ENCODE results near the gene PKHD1. TPM values are rescaled to one million over a fixed set of nuclear protein-coding genes. Genes with fewer than 3 reads are reported as not detected.

PKHD1 gene
- total and polyA plus RNA-seq, 2 of the 8 experiments (the other 6 are each of a cell fraction or from before 2014, with no cell fraction given): 0.06 to 0.09 TPM

GRCh38 chr6:52014391-52014790 lies 73.0 kb downstream of the PKHD1 start:
- Histone ChIP-seq H3K9me3 (ENCODE audit: insufficient read depth in 2 of 2, low read depth in 1 of 2, low read length in 1 of 2) (no peaks in the 10 kb centered on the region), H4K5ac (ENCODE audit: insufficient read length, low read depth, low read length) (no peak overlapping the region), H2BK120ac (replicated peaks; ENCODE audit: low read depth, low read length) (no peak overlapping the region), H3K9ac (replicated peaks in 1 of 4; ENCODE audit: extremely low read depth in 1 of 4, low read depth in 3 of 4, low read length in 3 of 4) (no peak overlapping the region), H4K91ac (replicated peaks; ENCODE audit: insufficient read length, low read length) (no peak overlapping the region), H3K56ac (replicated peaks; ENCODE audit: insufficient read length, low read depth, low read length) (peak overlapping the region; percentile 99), H3K4me2 (ENCODE audit: insufficient read depth in 1 of 2, low read depth in 2 of 2, low read length in 2 of 2) (no peak overlapping the region), H3K79me2 (ENCODE audit: control insufficient read depth in 1 of 2, insufficient read depth in 2 of 2, low read length in 2 of 2) (no peaks in the 10 kb centered on the region), H3K4ac (replicated peaks; ENCODE audit: insufficient read length, low read depth, low read length) (no peak overlapping the region), H3K27me3 (replicated peaks in 1 of 4; ENCODE audit: control insufficient read depth in 3 of 4, extremely low read depth in 1 of 4, insufficient read depth in 3 of 4, low read length in 3 of 4) (no peaks in the 10 kb centered on the region), H3K14ac (ENCODE audit: insufficient read length) (no peak overlapping the region), H2BK20ac (ENCODE audit: low read length) (no peak overlapping the region), H3K4me3 (ENCODE audit: extremely low read depth in 1 of 4, insufficient read depth in 2 of 4, low read depth in 3 of 4, low read length in 4 of 4) (no peak overlapping the region), H3K36me3 (ENCODE audit: control insufficient read depth in 2 of 4, insufficient read depth in 4 of 4, low read length in 3 of 4) (no peaks in the 10 kb centered on the region), H4K20me1 (replicated peaks in 1 of 2; ENCODE audit: control insufficient read depth in 1 of 2, insufficient read depth in 2 of 2, low read length in 2 of 2) (no peaks in the 10 kb centered on the region), H3K23ac (ENCODE audit: insufficient read length) (no peak overlapping the region), H3K18ac (ENCODE audit: extremely low read depth, low read length) (no peak overlapping the region), H2BK12ac (ENCODE audit: low read depth, low read length) (no peak overlapping the region), H4K8ac (ENCODE audit: extremely low read depth, insufficient read depth, low read length) (no peak overlapping the region), H2AFZ (ENCODE audit: low read length) (no peak overlapping the region), H2BK15ac (ENCODE audit: low read length) (no peak overlapping the region), H3K4me1 (replicated peaks in 1 of 4; ENCODE audit: control insufficient read depth in 3 of 4, insufficient read depth in 4 of 4, low read length in 3 of 4) (0 out of 7 replicates have a peak, but pooled peaks cover 0 to 3% (median 1%) of the 10 kb centered on the region in 4 experiments), H2AK5ac (ENCODE audit: low read depth, low read length) (no peak overlapping the region), H2BK5ac (ENCODE audit: low read depth, low read length) (no peak overlapping the region), H3K79me1 (ENCODE audit: low read depth, low read length) (no peaks in the 10 kb centered on the region), H3K27ac (ENCODE audit: low read depth, low read length) (no peak overlapping the region), H3K23me2 (ENCODE audit: low read depth, low read length) (peaks cover 5% of the 10 kb centered on the region; the same call in 1 of the 2 replicates)
- TF ChIP-seq BCL11A (IDR thresholded peaks at IDR 0.05; ENCODE audit: low read depth in 2 of 2, low read length in 2 of 2) (no peak), SP2 (IDR thresholded peaks at IDR 0.05; ENCODE audit: low read length) (no peak), KDM4A (IDR thresholded peaks at IDR 0.05; ENCODE audit: low read depth, low read length, severe bottlenecking) (no peak), POU5F1 (IDR thresholded peaks at IDR 0.05; ENCODE audit: low read depth, low read length) (no peak), SP4 (IDR thresholded peaks at IDR 0.05; ENCODE audit: low read length) (no peak), SIN3A (conservative IDR thresholded peaks at IDR 0.05 in 1 of 2, IDR thresholded peaks at IDR 0.05 in 1 of 2; ENCODE audit: low read depth in 1 of 2, low read length in 2 of 2) (no peak), SRF (IDR thresholded peaks at IDR 0.05; ENCODE audit: low read depth, low read length) (no peak), SIRT6 (IDR thresholded peaks at IDR 0.05; ENCODE audit: low read length) (no peak), TCF12 (IDR thresholded peaks at IDR 0.05; ENCODE audit: low read depth, low read length) (no peak), GTF2F1 (IDR thresholded peaks at IDR 0.05; ENCODE audit: borderline replicate concordance, low read depth, low read length) (no peak), GABPA (IDR thresholded peaks at IDR 0.05; ENCODE audit: borderline replicate concordance, insufficient read depth, low read length) (no peak)
- TF ChIP-seq, protein P1, sequence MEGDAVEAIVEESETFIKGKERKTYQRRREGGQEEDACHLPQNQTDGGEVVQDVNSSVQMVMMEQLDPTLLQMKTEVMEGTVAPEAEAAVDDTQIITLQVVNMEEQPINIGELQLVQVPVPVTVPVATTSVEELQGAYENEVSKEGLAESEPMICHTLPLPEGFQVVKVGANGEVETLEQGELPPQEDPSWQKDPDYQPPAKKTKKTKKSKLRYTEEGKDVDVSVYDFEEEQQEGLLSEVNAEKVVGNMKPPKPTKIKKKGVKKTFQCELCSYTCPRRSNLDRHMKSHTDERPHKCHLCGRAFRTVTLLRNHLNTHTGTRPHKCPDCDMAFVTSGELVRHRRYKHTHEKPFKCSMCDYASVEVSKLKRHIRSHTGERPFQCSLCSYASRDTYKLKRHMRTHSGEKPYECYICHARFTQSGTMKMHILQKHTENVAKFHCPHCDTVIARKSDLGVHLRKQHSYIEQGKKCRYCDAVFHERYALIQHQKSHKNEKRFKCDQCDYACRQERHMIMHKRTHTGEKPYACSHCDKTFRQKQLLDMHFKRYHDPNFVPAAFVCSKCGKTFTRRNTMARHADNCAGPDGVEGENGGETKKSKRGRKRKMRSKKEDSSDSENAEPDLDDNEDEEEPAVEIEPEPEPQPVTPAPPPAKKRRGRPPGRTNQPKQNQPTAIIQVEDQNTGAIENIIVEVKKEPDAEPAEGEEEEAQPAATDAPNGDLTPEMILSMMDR (IDR thresholded peaks at IDR 0.05; ENCODE audit: control extremely low read depth in 1 of 3, insufficient read depth in 1 of 3, low read depth in 1 of 3, low read length in 3 of 3): no peak
- DNase-seq (ENCODE audit: low read depth in 1 of 2, low spot score in 2 of 2) (no peak), FAIRE-seq (no peak)
- CTCF ChIA-PET (ENCODE audit: partially characterized antibody): interaction anchor here (0.7 kb wide), 1 partner anchor 27 kb away, joined by 3 read pairs; no protein-coding TSS in a partner anchor
- WGBS, 2 experiments (ENCODE audit: extremely low coverage in 1 of 2, insufficient coverage in 1 of 2, insufficient read length in 1 of 2, insufficient replicate concordance in 2 of 2, low coverage in 1 of 2, low lambda C conversion rate in 2 of 2, missing lambda C conversion rate in 1 of 2): 95% methylated on average over 1 of the region's 1 CpG; no CpG with 5 or more reads in 1 of the 2 experiments
- POLR2A ChIA-PET (ENCODE audit: partially characterized antibody): no interaction called here

Data from H1 (cell line).